ENCODE data around the gene LRPAP1.

Gene LRPAP1

DNA sequence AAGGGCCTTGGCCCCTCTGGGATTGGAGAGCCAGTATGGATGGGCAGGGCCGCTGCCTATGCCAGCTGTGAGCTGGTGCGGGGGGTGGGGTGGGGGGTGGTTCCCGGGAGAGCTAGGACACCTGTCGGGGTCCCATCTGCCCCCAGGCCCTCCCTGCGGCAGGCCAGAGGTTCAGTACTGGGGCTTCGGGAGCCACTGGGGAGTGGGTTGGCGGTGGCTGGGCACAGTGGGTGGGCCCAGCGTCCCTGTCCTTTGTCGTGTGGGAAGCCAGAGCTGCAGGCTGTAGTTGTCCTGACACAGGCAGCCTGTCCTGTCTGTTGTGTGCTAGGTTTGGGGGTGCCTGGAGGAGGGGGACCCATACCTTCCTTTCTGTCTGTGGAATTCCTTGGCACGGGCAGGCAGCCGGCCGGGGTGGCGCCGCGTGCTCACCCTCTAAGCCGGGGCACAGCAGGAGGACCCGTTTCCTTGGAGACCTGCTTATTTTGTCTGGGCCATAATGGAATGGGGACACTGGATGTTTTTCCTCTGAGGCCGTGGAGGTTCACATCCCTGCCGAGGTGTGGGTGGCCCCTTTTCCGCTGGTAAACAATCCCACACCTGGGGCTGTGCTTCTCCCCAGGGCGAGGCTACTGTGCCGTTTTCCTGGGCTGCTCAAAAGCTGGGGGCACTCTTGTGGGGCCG lies 54.3 kb downstream of the LRPAP1 start:
- FAIRE-seq (no peak), DNase-seq (ENCODE audit: extremely low spot score, insufficient read length, low read depth) (no peak)

GRCh38 chr4:3476936-3477749 lies 55.1 kb downstream of the LRPAP1 start:
- FAIRE-seq: no peak
- no peak for DNase-seq (ENCODE audit: extremely low spot score, insufficient read length, low read depth)

GRCh38 chr4:3476341-3476747 lies 55.9 kb downstream of the LRPAP1 start:
- no peak for FAIRE-seq
- no peak for DNase-seq (ENCODE audit: extremely low spot score, insufficient read length, low read depth)

DNA sequence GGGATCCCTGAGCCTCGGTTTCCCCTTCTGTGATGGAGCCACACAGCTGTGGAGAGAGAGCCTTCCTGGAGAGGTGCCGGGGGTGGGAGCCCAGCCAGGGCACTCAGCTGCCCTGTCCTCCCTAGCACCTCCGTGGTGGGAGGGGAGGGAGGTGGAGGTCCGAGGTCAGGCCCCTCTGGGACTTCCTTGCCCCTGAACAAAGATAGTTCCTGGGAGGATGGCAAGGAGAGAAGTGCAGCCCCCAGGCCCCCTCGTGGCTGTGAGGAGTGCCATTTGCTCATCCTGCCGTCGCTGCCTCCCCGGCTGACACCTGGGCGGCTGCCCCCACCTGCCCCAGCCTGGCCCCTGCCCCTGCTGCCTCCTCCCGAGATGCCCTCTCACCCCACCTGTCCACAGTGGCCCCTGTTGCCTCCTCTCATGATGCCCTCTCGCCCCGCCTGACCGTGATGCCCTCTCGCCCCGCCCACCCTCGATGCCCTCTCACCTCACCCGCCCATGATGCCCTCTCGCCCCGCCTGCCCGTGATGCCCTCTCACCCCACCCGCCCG lies 56.4 kb downstream of the LRPAP1 start:
- no peak for FAIRE-seq
- DNase-seq (ENCODE audit: extremely low spot score, insufficient read length, low read depth): no peak

GRCh38 chr4:3475041-3475712 lies 57.0 kb downstream of the LRPAP1 start:
- FAIRE-seq: no peak
- DNase-seq (ENCODE audit: extremely low spot score, insufficient read length, low read depth): no peak

GRCh38 chr4:3473996-3474765 lies 58.0 kb downstream of the LRPAP1 start:
- FAIRE-seq: no peak

DNA sequence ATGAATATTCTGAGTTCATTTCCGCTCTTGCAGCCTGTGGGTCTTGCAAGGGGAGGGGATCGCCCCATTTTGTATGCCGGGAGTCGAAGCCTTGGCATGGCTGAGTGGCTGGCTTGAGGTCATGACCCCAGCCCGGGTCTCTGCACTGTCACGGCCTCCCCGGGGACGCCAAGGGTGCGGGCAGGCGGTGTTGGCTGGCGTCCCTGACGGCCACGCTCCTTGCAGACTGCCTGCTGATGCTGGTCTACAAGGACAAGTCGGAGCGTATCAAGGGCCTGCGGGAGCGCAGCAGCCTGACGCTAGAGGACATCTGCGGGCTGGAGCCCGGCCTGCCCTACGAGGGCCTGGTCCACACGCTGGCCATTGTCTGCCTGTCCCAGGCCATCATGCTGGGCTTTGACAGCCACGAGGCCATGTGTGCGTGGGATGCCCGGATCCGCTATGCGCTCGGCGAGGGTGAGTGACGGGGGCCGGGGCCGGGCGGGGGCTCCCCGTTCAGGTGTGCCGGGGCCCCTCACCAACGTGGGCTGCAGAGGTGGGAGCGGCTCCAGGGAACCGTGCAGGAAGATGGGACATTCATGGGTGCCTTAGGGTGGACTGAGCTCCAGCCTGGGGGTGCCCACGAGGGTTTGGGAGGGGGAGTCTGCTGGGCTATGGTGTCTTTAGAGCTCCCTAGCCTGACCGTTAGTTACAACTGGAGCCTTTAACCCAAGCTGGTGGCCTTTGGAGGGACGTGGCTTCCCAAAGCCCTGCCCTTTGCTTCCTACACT lies 58.9 kb downstream of the LRPAP1 start:
- DNase-seq (ENCODE audit: extremely low spot score, insufficient read length, low read depth) (no peak), FAIRE-seq (no peak)

More at GRCh38 chr4:3473996-3474765, 58.0 kb downstream of the LRPAP1 start:
- DNase-seq (ENCODE audit: extremely low spot score, insufficient read length, low read depth): no peak

GRCh38 chr4:3472411-3473141 lies 59.6 kb downstream of the LRPAP1 start:
- DNase-seq (ENCODE audit: extremely low spot score, insufficient read length, low read depth) (no peak), FAIRE-seq (no peak)

GRCh38 chr4:3471886-3472285 lies 60.3 kb downstream of the LRPAP1 start:
- FAIRE-seq (no peak), DNase-seq (ENCODE audit: extremely low spot score, insufficient read length, low read depth) (no peak)

DNA sequence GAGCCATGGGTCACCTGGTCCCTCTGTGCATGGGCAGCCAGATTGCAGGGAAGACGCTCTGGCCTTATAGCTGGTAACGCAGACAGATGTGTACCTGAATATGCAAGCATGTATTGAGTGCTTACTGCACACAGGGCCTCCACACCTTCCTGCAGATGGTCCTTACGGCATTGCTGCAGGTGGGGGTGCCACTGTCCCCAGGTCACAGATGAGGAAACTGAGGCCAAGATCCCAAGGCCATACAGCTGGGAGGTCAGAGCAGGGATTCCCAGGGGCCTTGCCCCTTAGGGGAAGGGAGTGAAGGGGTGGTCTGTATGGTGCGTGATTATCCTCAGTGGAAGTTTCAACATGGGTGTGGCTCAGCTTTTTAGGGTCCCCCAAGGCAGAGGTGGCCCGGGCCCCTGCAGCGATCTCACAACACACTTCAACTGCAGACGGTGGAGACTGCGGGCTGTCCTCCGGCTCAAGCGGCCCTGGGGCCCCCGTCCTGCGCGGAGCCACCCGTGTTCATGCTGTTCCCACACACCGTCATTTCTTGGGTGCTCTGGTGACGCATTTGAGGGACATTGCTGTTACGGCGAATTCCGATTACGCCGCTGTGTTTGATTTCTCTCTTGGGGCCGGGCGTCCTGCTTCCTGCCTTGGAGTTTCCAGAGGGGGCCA lies 61.0 kb downstream of the LRPAP1 start:
- FAIRE-seq: no peak
- DNase-seq (ENCODE audit: extremely low spot score, insufficient read length, low read depth): no peak

GRCh38 chr4:3470244-3471097 lies 61.8 kb downstream of the LRPAP1 start:
- DNase-seq (ENCODE audit: extremely low spot score, insufficient read length, low read depth): no peak
- no peak for FAIRE-seq

- FAIRE-seq (no peak), DNase-seq (ENCODE audit: extremely low spot score, insufficient read length, low read depth) (no peak)
Measured at GRCh38 chr4:3469386-3470243, 62.6 kb downstream of the LRPAP1 start.

GRCh38 chr4:3468804-3469203 lies 63.4 kb downstream of the LRPAP1 start:
- no peak for DNase-seq (ENCODE audit: extremely low spot score, insufficient read length, low read depth)
- FAIRE-seq: no peak

DNA sequence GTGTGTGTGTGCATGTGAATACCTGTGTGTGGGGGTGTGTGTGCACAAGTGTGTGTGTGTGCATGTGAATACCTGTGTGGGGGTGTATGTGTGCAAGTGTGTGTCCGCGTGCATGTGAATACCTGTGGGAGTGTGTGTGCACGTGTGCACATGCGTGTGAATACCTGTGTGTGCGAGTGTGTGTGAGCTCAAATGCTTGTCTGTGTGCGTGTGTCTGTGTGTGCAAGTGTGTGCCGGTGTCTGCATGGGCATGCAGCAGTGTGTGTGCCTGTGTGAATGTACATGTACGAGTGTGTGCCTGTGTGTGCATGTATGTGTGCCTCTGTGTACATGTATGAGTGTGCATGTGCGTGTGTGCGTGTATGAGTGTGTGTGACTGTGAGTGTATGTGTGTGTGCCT lies 64.1 kb downstream of the LRPAP1 start:
- no peak for DNase-seq (ENCODE audit: extremely low spot score, insufficient read length, low read depth)
- no peak for FAIRE-seq

- FAIRE-seq (no peak), DNase-seq (ENCODE audit: extremely low spot score, insufficient read length, low read depth) (no peak)
Measured at GRCh38 chr4:3467601-3468031, 64.6 kb downstream of the LRPAP1 start.
